Measurements from ENCODE around the gene FAIM2. TPM values are rescaled to one million over a fixed set of nuclear protein-coding genes. Genes with fewer than 3 reads are reported as not detected.

FAIM2 gene
- total and polyA plus RNA-seq, 3 experiments from 2014 or later: 0.39 to 0.72 (median 0.44) TPM

- CTCF ChIA-PET: no interaction called here
These were observed 6.9 kb upstream of the FAIM2 start for GRCh38 chr12:49910331-49911212.

GRCh38 chr12:49909826-49910225 is 6.1 kb upstream of the FAIM2 start:
- ChIA-PET CTCF (interaction anchor here (0.6 to 1.2 kb wide), 2 partner anchors 57 to 73 kb away, joined by 3 to 4 read pairs; no protein-coding TSS in a partner anchor), POLR2A (no interaction called here)
- Mint-ChIP-seq H3K36me3 (peaks cover 0 to 5% (median 0%) of the 10 kb centered on the region in 3 donors), H3K9me3 (no peaks in the 10 kb centered on the region), H3K27ac (no peak overlapping the region), H3K4me3 (no peak overlapping the region), H3K27me3 (peaks cover 5 to 33% of the 10 kb centered on the region in 2 donors), H3K4me1 (no peaks in the 10 kb centered on the region)
- no peak for DNase-seq
- H3K27ac ChIP-seq (ENCODE audit: low read depth, low read length): no peak overlapping the region
- H3K4me1 ChIP-seq (ENCODE audit: insufficient read depth, low read length): no peaks in the 10 kb centered on the region
- no peak overlapping the region for H3K4me3 ChIP-seq (ENCODE audit: low read length)
- H3K36me3 ChIP-seq (ENCODE audit: insufficient read depth, low read length): no peaks in the 10 kb centered on the region
- H3K27me3 ChIP-seq (ENCODE audit: insufficient read depth, low read length, poor library complexity, severe bottlenecking): no peaks in the 10 kb centered on the region
- H3K9me3 ChIP-seq (ENCODE audit: low read length): no peaks in the 10 kb centered on the region

More at GRCh38 chr12:49910331-49911212, 6.9 kb upstream of the FAIM2 start:
- H3K9me3 Mint-ChIP-seq: no peaks in the 10 kb centered on the region
- peaks cover 5 to 28% of the 10 kb centered on the region in 2 donors for H3K27me3 Mint-ChIP-seq
- Histone ChIP-seq H3K27me3 (ENCODE audit: insufficient read depth, low read length, poor library complexity, severe bottlenecking) (no peaks in the 10 kb centered on the region), H3K4me1 (ENCODE audit: insufficient read depth, low read length) (no peaks in the 10 kb centered on the region), H3K27ac (ENCODE audit: low read depth, low read length) (no peak overlapping the region), H3K36me3 (ENCODE audit: insufficient read depth, low read length) (no peaks in the 10 kb centered on the region), H3K9me3 (ENCODE audit: low read length) (no peaks in the 10 kb centered on the region), H3K4me3 (ENCODE audit: low read length) (no peak overlapping the region)
- no peak overlapping the region for H3K4me3 Mint-ChIP-seq
- peaks cover 0 to 5% (median 0%) of the 10 kb centered on the region in 3 donors for H3K36me3 Mint-ChIP-seq
- no peaks in the 10 kb centered on the region for H3K4me1 Mint-ChIP-seq
- POLR2A ChIA-PET: no interaction called here
- no peak for DNase-seq
- H3K27ac Mint-ChIP-seq: no peak overlapping the region

GRCh38 chr12:49909356-49909755 is 5.7 kb upstream of the FAIM2 start:
- ChIA-PET CTCF (interaction anchor here (0.6 to 1.2 kb wide), 2 partner anchors 58 to 73 kb away, joined by 3 to 4 read pairs; no protein-coding TSS in a partner anchor), POLR2A (no interaction called here)
- peaks cover 4% of the 10 kb centered on the region in 3 donors for H3K4me1 Mint-ChIP-seq
- no peak overlapping the region for H3K4me3 Mint-ChIP-seq
- Histone ChIP-seq H3K36me3 (ENCODE audit: insufficient read depth, low read length) (no peaks in the 10 kb centered on the region), H3K4me1 (ENCODE audit: insufficient read depth, low read length) (no peaks in the 10 kb centered on the region), H3K27ac (ENCODE audit: low read depth, low read length) (no peak overlapping the region), H3K27me3 (ENCODE audit: insufficient read depth, low read length, poor library complexity, severe bottlenecking) (no peaks in the 10 kb centered on the region), H3K9me3 (ENCODE audit: low read length) (no peaks in the 10 kb centered on the region), H3K4me3 (ENCODE audit: low read length) (no peak overlapping the region)
- H3K9me3 Mint-ChIP-seq: no peaks in the 10 kb centered on the region
- DNase-seq: no peak
- peaks cover 5 to 35% of the 10 kb centered on the region in 2 donors for H3K27me3 Mint-ChIP-seq
- peaks cover 0 to 5% (median 0%) of the 10 kb centered on the region in 3 donors for H3K36me3 Mint-ChIP-seq
- no peak overlapping the region for H3K27ac Mint-ChIP-seq

- Histone ChIP-seq H3K27ac (ENCODE audit: low read depth, low read length) (no peak overlapping the region), H3K4me1 (ENCODE audit: insufficient read depth, low read length) (no peaks in the 10 kb centered on the region), H3K27me3 (ENCODE audit: insufficient read depth, low read length, poor library complexity, severe bottlenecking) (no peaks in the 10 kb centered on the region), H3K36me3 (ENCODE audit: insufficient read depth, low read length) (no peaks in the 10 kb centered on the region), H3K4me3 (ENCODE audit: low read length) (no peak overlapping the region), H3K9me3 (ENCODE audit: low read length) (no peaks in the 10 kb centered on the region)
- no peak for DNase-seq
- ChIA-PET POLR2A (no interaction called here), CTCF (interaction anchor here (0.8 kb wide), 1 partner anchor 60 kb away, joined by 3 read pairs; no protein-coding TSS in a partner anchor)
- no peaks in the 10 kb centered on the region for H3K9me3 Mint-ChIP-seq
- H3K27ac Mint-ChIP-seq: no peak overlapping the region
- peaks cover 0 to 5% (median 0%) of the 10 kb centered on the region in 3 donors for H3K36me3 Mint-ChIP-seq
- H3K4me1 Mint-ChIP-seq: peaks cover 8 to 16% (median 9%) of the 10 kb centered on the region in 3 donors
- H3K4me3 Mint-ChIP-seq: no peak overlapping the region
- peaks cover 1 to 35% of the 10 kb centered on the region in 2 donors for H3K27me3 Mint-ChIP-seq
These were observed 3.7 kb upstream of the FAIM2 start for GRCh38 chr12:49907352-49907751.

- Mint-ChIP-seq H3K4me3 (peak overlapping the region in 3 of 7 donors; percentile 26 to 43 (median 30)), H3K4me1 (peaks cover 8 to 16% (median 9%) of the 10 kb centered on the region in 3 donors), H3K9me3 (no peaks in the 10 kb centered on the region), H3K27ac (peak overlapping the region in 1 of 8 donors; percentile 72), H3K36me3 (peaks cover 0 to 5% (median 0%) of the 10 kb centered on the region in 3 donors), H3K27me3 (peaks cover 1 to 31% of the 10 kb centered on the region in 2 donors)
- no peaks in the 10 kb centered on the region for H3K9me3 ChIP-seq (ENCODE audit: low read length)
- no peaks in the 10 kb centered on the region for H3K27me3 ChIP-seq (ENCODE audit: insufficient read depth, low read length, poor library complexity, severe bottlenecking)
- no peak overlapping the region for H3K27ac ChIP-seq (ENCODE audit: low read depth, low read length)
- CTCF ChIA-PET: interaction anchor here (1.2 kb wide), 1 partner anchor 40 kb away, joined by 5 read pairs; no protein-coding TSS in a partner anchor
- DNase-seq: no peak
- H3K36me3 ChIP-seq (ENCODE audit: insufficient read depth, low read length): no peaks in the 10 kb centered on the region
- no peak overlapping the region for H3K4me3 ChIP-seq (ENCODE audit: low read length)
- POLR2A ChIA-PET: no interaction called here
- no peaks in the 10 kb centered on the region for H3K4me1 ChIP-seq (ENCODE audit: insufficient read depth, low read length)
These were observed 2.1 kb upstream of the FAIM2 start for GRCh38 chr12:49905718-49906314.

- H3K4me1 Mint-ChIP-seq: peaks cover 8 to 16% (median 9%) of the 10 kb centered on the region in 3 donors
- no peaks in the 10 kb centered on the region for H3K9me3 ChIP-seq (ENCODE audit: low read length)
- H3K9me3 Mint-ChIP-seq: no peaks in the 10 kb centered on the region
- H3K27me3 Mint-ChIP-seq: peaks cover 1 to 31% of the 10 kb centered on the region in 2 donors
- no peak overlapping the region for H3K27ac ChIP-seq (ENCODE audit: low read depth, low read length)
- H3K27me3 ChIP-seq (ENCODE audit: insufficient read depth, low read length, poor library complexity, severe bottlenecking): no peaks in the 10 kb centered on the region
- H3K4me3 Mint-ChIP-seq: peak overlapping the region; percentile 39 to 85 (median 80)
- H3K27ac Mint-ChIP-seq: peak overlapping the region in 2 of 8 donors; percentile 13 to 68
- ChIA-PET CTCF (interaction anchor here (0.8 kb wide), 1 partner anchor 23 kb away, joined by 3 read pairs; no protein-coding TSS in a partner anchor), POLR2A (interaction anchor here (0.6 kb wide), 1 partner anchor 286 kb away, joined by 6 read pairs; no protein-coding TSS in a partner anchor)
- H3K4me1 ChIP-seq (ENCODE audit: insufficient read depth, low read length): no peaks in the 10 kb centered on the region
- no peak overlapping the region for H3K4me3 ChIP-seq (ENCODE audit: low read length)
- DNase-seq: no peak
- H3K36me3 Mint-ChIP-seq: peaks cover 0 to 5% (median 0%) of the 10 kb centered on the region in 3 donors
- H3K36me3 ChIP-seq (ENCODE audit: insufficient read depth, low read length): no peaks in the 10 kb centered on the region
These were observed 901 bp upstream of the FAIM2 start for GRCh38 chr12:49904601-49905000.

- Mint-ChIP-seq H3K4me3 (peak overlapping the region in 6 of 7 donors; percentile 56 to 87 (median 68)), H3K4me1 (peaks cover 8 to 16% (median 9%) of the 10 kb centered on the region in 3 donors), H3K36me3 (peaks cover 0 to 5% (median 0%) of the 10 kb centered on the region in 3 donors), H3K27ac (peak overlapping the region in 1 of 8 donors; percentile 77), H3K27me3 (peaks cover 3 to 26% of the 10 kb centered on the region in 2 donors), H3K9me3 (no peaks in the 10 kb centered on the region)
- no peak for DNase-seq
- no peak overlapping the region for H3K4me3 ChIP-seq (ENCODE audit: low read length)
- H3K27me3 ChIP-seq (ENCODE audit: insufficient read depth, low read length, poor library complexity, severe bottlenecking): no peaks in the 10 kb centered on the region
- no peaks in the 10 kb centered on the region for H3K9me3 ChIP-seq (ENCODE audit: low read length)
- ChIA-PET POLR2A (no interaction called here), CTCF (no interaction called here)
- no peaks in the 10 kb centered on the region for H3K4me1 ChIP-seq (ENCODE audit: insufficient read depth, low read length)
- H3K36me3 ChIP-seq (ENCODE audit: insufficient read depth, low read length): no peaks in the 10 kb centered on the region
- no peak overlapping the region for H3K27ac ChIP-seq (ENCODE audit: low read depth, low read length)
These were observed 375 bp downstream of the FAIM2 start for GRCh38 chr12:49903351-49903699.
